COLO829 (cell line): ENCODE measurements around the gene XPNPEP2.

Experiments used
- DNase-seq: peaks from one replicate; pipeline ENCODE4 v3.0.0; 2012; ENCODE audit warnings: low spot score

XPNPEP2 gene

GRCh38 chrX:129738466-129739308 is at the start of gene XPNPEP2:
Gene XPNPEP2, plus strand, starts transcription at chrX:129738979. Its CDS starts 235 bp downstream, at chrX:129739214.
- no peak for DNase-seq

DNA sequence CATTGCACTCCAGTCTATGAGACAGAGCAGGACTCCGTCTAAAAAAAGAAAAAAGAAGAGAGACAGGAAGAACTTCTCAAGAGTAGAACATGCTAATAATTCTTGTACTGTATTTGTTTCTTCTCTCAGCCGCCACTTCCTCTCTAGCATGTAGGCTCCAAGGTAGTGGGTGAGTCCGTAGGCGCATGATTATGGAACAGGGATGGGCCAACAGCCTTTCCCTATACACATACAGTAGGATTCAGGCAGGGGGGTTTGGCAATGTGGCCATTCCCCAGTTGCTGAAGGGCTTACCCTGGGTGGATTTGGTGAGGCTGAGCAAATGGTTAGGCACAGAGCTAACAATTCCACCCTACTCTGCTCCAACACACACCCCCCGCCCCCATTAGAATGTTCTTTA is 49.0 kb upstream of the XPNPEP2 start:
- DNase-seq = no peak

DNA sequence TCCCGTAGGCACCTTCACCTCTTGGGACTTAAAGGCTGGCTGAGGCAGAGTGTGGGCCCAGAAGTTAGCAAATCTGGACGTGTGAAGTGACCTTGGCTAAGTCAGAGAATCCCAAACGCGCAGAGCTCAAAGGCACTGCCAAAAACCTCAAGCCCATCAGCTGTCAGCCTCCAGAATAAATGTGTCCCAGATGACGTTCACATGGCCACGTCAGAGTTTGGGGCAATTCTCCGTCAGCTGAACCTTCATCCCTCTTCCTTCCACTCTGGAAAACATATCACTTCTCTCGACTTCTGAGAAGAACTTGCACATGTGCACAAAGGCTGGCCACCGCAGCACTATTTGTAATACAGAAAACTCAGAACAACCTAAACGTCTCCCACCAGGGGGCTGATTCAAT is 48.3 kb upstream of the XPNPEP2 start:
- no peak for DNase-seq

DNA sequence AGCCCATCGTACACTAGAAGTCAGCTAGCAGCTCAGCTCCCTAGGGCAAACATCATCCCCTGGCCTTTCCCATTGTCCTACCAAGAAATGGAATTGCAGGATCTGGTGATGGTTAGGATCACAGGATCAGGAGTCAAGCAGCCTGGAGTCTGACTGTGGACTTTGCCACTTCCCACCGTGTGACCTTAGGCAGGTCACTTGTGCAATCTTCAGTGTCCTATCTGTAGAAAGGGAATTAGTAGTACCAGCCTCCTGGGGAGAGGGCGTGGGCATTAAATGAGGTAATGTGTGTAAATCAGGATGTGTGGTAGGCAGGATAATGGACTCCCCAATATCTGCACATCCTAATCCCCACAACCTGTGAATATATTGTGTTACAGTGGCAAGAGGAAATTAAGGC is 45.4 kb upstream of the XPNPEP2 start:
- DNase-seq = no peak

- no peak for DNase-seq
These were observed 44.0 kb upstream of the XPNPEP2 start for GRCh38 chrX:129694805-129695204.

DNA sequence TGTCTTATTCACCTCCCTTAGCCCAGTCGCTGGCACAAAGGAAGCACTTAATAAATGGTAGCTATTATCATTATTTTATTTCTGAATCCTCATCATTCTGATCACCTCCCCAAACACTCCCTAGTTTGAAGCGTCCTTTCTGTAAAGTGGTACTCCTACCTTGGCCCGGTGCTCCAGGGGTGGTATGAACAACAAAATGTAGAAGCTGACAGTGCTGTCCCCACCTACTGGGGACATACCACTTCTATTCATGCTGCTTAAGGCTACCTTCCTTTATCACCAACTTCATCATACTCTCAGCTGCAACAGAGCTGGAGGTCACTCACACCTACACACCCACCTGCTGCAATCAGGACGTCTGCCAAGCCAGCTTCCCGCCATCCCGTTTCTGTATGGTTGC is 43.2 kb upstream of the XPNPEP2 start:
- DNase-seq = no peak

- no peak for DNase-seq
These were observed 42.8 kb upstream of the XPNPEP2 start for GRCh38 chrX:129695937-129696336.

DNA sequence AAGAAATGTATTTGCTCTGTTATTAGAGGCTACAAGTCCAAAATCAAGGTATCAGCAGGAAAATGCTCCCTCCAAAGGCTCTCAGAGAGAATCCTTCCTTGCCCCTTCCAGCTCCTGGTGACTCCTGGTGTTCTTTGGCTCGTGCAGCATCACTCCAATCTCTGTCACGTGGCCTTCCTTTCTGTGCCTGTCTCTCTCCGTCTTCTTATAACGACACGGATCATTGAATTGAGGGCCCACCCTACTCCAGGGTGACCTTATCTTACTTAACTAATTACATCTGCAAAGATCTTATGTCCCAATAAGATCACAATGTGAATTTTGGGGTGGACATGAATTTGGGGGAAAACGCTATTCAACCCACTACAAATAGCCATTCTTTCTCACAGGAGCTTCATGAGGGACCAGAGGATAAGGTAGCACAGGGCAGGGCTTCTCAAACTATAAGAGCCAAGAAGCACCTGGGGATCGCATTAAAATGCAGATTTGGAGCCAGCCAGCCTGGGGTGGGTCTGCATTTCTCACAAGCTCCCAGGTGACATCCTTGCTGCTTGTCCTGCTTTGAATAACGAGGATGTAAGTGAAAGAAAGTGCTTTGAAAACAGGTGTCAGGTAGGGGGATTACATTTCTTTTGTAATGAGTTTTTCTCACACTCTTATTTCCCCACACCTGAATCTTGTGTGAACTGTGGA is 42.2 kb upstream of the XPNPEP2 start:
- no peak for DNase-seq

- no peak for DNase-seq
These were observed 41.5 kb upstream of the XPNPEP2 start for GRCh38 chrX:129697204-129697829.

- DNase-seq = no peak
These were observed 40.6 kb upstream of the XPNPEP2 start for GRCh38 chrX:129698150-129698549.

DNA sequence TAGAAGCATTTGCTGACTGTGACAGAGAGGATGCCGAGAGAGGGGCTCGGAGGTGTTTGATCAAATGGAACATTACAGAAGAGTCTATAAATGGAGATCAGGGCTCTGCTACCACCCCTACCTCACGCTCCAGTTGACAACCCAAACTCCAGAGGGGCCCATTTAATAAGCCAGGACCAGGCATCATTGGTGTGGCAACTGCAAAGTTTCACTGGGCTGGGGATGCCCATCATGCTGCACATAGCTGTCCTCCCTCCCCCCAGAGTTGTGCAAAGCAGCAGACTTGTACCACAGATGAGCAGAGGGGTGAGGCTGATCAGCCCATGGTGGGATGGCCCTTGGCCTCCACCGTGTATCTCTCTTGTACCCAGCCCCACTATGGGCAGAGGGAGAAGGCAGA is 38.2 kb upstream of the XPNPEP2 start:
- no peak for DNase-seq

DNA sequence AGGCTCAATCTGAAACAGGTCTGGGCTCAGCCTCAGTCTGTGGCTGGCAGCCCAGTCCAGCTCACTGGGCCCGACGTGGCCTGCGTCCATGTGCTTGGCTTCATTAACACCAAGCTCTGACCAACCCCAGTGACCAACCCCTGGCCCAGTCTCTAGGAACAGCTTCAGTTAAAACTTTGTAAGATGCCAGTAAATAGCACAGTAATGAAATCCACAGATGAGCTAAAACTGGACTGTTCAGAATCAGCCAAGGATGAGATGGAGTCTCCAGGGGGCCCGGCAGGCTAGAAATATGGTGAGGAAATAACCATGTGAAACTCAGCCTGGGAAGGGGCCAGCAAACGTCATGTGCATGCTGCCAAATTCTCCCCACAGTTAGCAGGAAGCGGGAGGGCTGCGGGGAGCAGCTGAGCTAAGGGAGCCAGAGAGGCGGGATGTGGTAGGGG is 37.1 kb upstream of the XPNPEP2 start:
- no peak for DNase-seq

DNA sequence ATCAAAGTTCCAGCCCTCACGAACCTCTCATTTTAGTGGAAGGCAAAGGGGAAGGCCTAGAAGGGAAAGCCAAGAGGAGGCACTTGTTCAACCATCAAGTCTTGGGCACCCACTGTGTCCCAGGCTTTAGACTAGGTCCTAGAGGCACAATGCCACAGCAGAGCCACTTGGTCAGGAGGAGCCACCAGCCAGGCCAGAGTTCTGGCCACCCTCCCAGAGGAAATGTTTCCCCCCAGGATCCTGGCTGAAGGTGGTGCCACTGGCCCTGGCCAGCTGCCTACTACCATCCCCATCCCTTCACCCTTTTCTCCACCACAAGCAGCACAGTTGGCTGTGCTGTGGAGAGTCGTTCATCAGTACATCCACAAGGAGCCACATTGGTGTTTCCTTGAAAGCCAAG is 34.3 kb upstream of the XPNPEP2 start:
- DNase-seq = no peak

- DNase-seq = no peak
These were observed 33.3 kb upstream of the XPNPEP2 start for GRCh38 chrX:129705377-129705925.

DNA sequence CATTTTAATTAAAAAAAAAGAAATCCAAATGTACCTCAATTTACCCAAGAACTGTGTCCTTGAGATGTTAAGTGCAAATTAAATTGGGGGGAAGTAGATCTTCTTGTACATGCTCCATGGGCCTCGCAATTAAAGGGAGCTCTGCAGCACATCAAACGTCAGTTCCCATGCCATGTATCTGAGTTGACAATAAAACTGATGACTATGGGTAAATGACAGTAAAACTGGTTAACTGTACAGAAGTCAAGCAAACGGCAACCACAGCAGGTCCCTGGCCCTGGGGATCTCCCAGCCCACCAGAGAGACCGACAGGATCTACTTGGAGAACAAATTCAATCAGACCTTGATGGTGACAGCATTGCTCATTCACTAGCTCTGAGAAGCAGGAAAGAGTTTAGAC is 32.8 kb upstream of the XPNPEP2 start:
- DNase-seq = no peak

DNA sequence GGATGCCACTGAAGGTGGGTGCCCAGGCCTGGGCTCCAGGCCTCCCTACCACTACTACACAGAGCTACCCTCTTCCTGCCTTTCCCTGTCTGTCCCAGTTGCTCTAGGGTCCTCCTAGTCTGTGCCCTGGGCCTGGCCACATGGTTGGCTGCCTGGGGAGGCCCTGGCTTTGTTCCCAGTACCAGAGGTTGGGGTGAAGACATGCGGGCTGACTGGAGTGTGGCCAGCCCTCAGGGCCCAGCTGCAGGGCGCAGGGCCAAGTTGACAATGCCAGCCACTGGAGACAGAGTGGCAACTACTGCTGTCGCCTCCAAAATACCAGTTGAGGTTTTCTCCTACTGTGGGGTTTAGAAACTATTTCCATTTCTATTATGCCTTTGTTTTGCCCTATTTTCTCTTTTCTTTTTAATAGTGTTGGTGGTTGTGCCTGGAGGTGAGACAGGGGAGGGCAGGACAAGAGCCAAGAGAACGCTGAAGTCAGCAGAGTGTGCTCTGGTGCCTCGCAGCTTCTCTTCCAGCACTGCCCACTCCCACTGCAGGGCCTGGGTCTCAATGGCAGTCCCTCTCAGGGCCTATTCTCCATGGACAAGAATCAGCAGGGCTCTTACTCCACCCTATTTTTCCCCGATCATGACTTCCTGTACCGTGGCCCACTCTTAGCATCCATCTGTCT is 32.2 kb upstream of the XPNPEP2 start:
- DNase-seq = no peak

GRCh38 chrX:129714581-129714980 is 24.2 kb upstream of the XPNPEP2 start:
- DNase-seq = no peak

DNA sequence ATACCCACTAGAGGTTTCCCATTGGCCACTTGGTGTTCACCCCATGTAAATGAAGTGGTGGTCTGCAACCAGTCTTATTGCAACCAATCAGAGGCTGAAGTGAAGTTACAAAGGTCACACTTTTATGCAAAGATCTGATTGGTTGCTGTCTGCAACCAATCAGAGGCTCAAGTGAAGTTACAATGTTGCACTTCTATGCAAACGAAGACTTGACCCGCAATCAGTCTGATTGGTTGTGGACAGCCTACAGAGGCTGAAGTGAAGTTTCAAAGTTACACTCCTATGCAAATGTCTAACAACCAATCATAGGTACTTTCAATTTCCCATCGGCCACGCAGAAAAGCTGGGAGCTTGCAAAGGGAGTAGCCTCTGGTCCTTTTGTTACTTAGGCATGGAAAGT is 22.3 kb upstream of the XPNPEP2 start:
- no peak for DNase-seq

DNA sequence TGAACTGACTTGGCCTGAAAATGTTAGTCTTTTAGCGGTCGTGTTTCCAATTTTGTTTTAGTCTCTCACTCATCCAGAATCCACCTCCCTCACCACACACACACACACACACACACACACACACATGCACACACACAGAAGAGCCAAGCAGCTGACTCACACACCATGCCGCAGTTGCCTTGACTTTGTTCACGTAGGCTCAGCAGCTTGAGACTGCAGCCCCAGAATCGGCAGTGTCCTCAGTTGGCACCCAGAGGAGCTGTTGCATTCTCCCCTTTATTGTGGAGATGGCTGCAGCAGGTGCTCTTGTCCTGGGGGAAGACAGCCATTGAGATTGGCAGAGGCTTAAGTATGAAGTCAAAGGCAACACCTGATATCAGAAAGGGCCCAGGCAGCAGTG is 20.9 kb upstream of the XPNPEP2 start:
- no peak for DNase-seq

GRCh38 chrX:129718676-129719075 is 20.1 kb upstream of the XPNPEP2 start:
- no peak for DNase-seq

GRCh38 chrX:129719268-129719667 is 19.5 kb upstream of the XPNPEP2 start:
- DNase-seq = no peak

- no peak for DNase-seq
These were observed 18.7 kb upstream of the XPNPEP2 start for GRCh38 chrX:129719931-129720530.
